Immature natural killer cell (primary cell): ENCODE data around the gene MARVELD1. TPM values are rescaled to one million over a fixed set of nuclear protein-coding genes. Genes with fewer than 3 reads are reported as not detected.

ENCODE experiments used
- DNase-seq, 3 donors: peaks; one replicate each; pipeline ENCODE4 v3.0.0; 2022; ENCODE audit warnings: mixed read lengths in 1 of 3
- H3K27ac Mint-ChIP-seq, 6 donors: one replicate each; pipeline ENCODE4 v1.8.0; 2020; ENCODE audit warnings: mixed read lengths in 6 of 6, mild to moderate bottlenecking in 5 of 6, inconsistent platforms in 4 of 6, moderate library complexity in 3 of 6
- H3K27me3 Mint-ChIP-seq, 3 donors: one replicate each; pipeline ENCODE4 v1.8.0; 2020 to 2021; ENCODE audit warnings: low read depth in 3 of 3, mild to moderate bottlenecking in 3 of 3, mixed read lengths in 3 of 3, moderate library complexity in 3 of 3, inconsistent platforms in 1 of 3
- H3K36me3 Mint-ChIP-seq, 3 donors: one replicate each; pipeline ENCODE4 v1.8.0; 2020; ENCODE audit warnings: mixed read lengths in 3 of 3, inconsistent platforms in 2 of 3, mild to moderate bottlenecking in 2 of 3
- H3K4me1 Mint-ChIP-seq, 2 donors: one replicate each; pipeline ENCODE4 v1.8.0; 2020; ENCODE audit warnings: inconsistent platforms in 2 of 2, mild to moderate bottlenecking in 2 of 2, mixed read lengths in 2 of 2, moderate library complexity in 1 of 2
- H3K4me3 Mint-ChIP-seq, 5 donors: one replicate each; pipeline ENCODE4 v1.8.0; 2020; ENCODE audit warnings: mild to moderate bottlenecking in 5 of 5, mixed read lengths in 5 of 5, inconsistent platforms in 3 of 5, moderate library complexity in 3 of 5
- H3K9me3 Mint-ChIP-seq, 6 donors: one replicate each; pipeline ENCODE4 v1.8.0; 2020; ENCODE audit warnings: mild to moderate bottlenecking in 6 of 6, mixed read lengths in 6 of 6, inconsistent platforms in 4 of 6, moderate library complexity in 3 of 6
- polyA plus RNA-seq, 3 donors: library from polyadenylated mRNA; unstranded; fragments of 300-500 nt; fragmentation: Illumina TruSeq; gene quantifications; one replicate each; pipeline ENCODE4 v1.2.3, GENCODE V29; 2021

The MARVELD1 gene
- polyA plus RNA-seq, 3 donors from 2014 or later: 0.19 to 1.0 TPM; not detected in 1

DNA sequence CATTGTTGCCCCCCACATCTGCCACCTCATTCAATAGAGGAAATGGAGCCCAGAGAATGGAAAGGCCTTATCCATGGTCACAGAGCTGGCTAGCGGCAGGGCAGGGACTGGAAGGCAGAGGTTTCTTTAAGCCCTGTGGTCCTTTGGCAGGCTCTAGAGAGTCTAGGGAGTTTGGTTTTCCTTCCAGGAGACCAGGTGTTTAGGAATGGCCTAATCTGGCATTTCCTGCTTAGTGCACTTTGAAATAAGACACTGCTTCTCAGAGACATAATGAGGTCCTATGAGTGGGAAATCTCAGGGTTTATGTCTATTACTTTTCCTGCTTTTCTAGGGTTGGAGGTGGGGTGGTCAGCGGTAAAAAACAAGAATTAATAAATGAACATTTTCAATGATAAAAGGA lies 6.1 kb downstream of the MARVELD1 start:
- H3K4me3 Mint-ChIP-seq: no peak overlapping the region
- H3K27me3 Mint-ChIP-seq: peaks cover 0 to 8% (median 5%) of the 10 kb centered on the region in 3 donors
- no peaks in the 10 kb centered on the region for H3K36me3 Mint-ChIP-seq
- no peaks in the 10 kb centered on the region for H3K9me3 Mint-ChIP-seq
- H3K4me1 Mint-ChIP-seq: peaks cover 0 to 4% of the 10 kb centered on the region in 2 donors
- peak overlapping the region in 1 of 6 donors; percentile 21 for H3K27ac Mint-ChIP-seq
- DNase-seq: no peak

DNA sequence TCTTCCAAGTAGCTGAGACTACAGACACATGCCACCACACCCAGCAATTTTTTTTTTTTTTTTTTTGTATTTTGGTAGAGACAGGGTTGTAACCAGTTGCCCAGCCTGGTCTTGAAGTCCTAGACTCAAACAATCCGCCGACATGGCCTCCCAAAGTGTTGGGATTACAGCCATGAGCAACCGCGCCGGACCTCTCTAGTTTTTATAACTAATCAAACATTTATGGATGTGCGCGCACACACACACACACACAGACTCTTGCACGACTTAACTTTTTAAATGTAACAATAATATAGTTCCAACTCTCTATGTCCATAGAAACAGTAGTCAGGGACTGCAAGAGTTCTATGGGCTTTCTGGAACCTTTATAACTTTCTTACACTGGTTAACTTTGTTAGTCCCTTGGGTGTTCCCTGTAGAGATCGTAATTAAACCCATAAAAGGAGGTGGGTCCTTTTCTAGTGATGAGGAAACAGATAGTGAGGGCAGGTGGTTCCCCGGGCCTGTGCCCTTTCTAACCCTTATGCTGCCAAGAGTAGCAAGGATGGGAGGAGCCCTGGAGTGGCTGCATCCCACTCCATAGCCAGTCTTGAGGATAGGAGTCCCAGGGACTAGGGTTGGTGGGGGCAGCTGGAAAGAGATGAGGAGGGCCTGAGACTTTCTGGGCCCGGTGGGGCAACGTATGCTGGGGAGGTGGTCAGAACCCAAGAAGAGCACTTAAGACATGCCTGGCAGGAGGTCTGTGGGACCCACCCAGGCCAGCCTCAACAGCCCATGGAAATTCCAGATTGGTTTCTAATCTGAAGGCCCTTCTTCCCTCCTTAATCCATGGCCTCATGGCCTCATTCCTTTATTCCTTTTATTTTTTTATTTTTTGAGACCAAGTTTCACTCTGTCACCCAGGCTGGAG lies 8.6 kb downstream of the MARVELD1 start:
- Mint-ChIP-seq H3K4me3 (no peak overlapping the region), H3K27ac (peak overlapping the region in 1 of 6 donors; percentile 14), H3K27me3 (peaks cover 0 to 10% (median 7%) of the 10 kb centered on the region in 3 donors), H3K36me3 (no peaks in the 10 kb centered on the region), H3K9me3 (no peaks in the 10 kb centered on the region), H3K4me1 (no peaks in the 10 kb centered on the region)
- no peak for DNase-seq

DNA sequence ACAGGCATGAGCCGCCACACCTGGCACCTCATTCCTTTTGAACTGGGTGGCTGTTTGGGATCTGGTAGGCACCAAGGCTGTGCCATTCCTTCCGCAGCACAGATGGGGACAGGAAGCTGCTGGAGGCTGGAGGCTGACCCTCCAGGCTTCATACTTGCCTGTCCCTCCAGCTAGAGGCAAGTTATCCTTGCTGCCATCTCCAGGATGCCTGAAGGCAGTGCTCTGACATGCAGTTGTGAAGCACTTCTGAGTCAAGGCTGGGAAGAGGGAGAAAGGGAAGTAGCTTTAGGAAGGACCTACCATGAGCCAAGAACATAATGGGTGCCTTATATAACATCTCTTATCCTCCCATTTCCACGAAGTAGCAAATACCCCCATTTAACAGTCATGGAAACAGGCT lies 9.5 kb downstream of the MARVELD1 start:
- Mint-ChIP-seq H3K36me3 (no peaks in the 10 kb centered on the region), H3K4me3 (no peak overlapping the region), H3K9me3 (no peaks in the 10 kb centered on the region), H3K4me1 (no peaks in the 10 kb centered on the region), H3K27me3 (peaks cover 0 to 8% (median 7%) of the 10 kb centered on the region in 3 donors), H3K27ac (no peak overlapping the region)
- no peak for DNase-seq

DNA sequence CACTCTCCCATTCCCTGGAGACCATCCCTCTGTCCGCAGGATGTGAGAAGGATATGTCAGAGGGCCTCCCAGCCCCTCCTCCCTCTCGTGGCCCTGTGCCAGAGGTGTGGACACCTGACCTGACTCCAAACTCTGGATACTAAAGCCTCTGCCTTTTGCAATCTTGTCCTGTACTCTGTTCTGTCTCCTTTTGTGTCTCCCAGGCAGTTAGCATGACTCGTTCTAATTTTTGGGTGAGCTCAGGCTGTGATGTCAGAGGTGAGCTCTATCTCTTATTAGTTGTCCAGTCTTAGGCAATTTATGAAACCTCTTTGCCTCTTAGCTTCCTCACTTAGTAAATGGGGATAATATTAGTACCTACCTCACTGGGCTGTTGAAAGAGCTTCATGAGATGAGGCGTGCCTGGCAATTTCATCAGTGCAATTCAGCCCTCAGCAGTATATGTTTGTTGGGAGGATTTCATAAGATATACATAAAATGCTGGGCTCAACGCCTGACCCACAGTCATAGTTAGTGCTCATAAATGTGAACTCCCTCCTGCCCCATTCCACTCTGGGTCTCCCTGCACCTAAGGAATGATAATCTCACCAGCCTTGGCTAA lies 10.9 kb downstream of the MARVELD1 start:
- H3K27ac Mint-ChIP-seq: no peak overlapping the region
- H3K36me3 Mint-ChIP-seq: no peaks in the 10 kb centered on the region
- no peak overlapping the region for H3K4me3 Mint-ChIP-seq
- H3K9me3 Mint-ChIP-seq: no peaks in the 10 kb centered on the region
- no peaks in the 10 kb centered on the region for H3K4me1 Mint-ChIP-seq
- peaks cover 0 to 10% (median 7%) of the 10 kb centered on the region in 3 donors for H3K27me3 Mint-ChIP-seq
- DNase-seq: no peak

DNA sequence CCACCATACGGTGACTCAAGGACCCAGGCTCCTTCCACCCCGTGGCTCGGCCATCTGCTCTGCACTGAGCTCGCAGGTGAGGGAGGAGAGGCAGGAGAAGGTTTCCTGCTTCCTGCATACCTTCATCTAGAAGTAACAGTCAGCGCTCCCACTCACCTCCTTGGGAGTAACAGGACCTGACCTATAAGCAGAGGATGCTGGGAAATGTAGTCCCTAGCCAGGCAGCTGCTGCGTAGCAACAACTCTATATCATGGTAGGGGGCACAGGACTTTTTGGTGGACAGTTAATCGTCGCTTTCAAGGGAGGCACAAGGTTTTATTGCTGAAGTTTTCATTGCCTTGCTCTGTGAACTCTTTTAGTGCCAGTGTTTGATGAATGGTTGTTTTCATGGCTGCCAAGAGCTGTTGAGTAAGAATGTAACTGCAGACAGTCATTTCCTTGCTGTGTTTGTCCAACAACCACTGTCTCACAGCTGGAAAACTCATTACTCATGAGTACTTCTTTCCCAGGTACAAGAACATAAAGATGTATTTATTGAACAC lies 13.2 kb downstream of the MARVELD1 start:
- no peaks in the 10 kb centered on the region for H3K4me1 Mint-ChIP-seq
- peaks cover 0 to 10% (median 5%) of the 10 kb centered on the region in 3 donors for H3K27me3 Mint-ChIP-seq
- H3K9me3 Mint-ChIP-seq: no peaks in the 10 kb centered on the region
- no peak overlapping the region for H3K27ac Mint-ChIP-seq
- no peak for DNase-seq
- H3K36me3 Mint-ChIP-seq: no peaks in the 10 kb centered on the region
- no peak overlapping the region for H3K4me3 Mint-ChIP-seq

DNA sequence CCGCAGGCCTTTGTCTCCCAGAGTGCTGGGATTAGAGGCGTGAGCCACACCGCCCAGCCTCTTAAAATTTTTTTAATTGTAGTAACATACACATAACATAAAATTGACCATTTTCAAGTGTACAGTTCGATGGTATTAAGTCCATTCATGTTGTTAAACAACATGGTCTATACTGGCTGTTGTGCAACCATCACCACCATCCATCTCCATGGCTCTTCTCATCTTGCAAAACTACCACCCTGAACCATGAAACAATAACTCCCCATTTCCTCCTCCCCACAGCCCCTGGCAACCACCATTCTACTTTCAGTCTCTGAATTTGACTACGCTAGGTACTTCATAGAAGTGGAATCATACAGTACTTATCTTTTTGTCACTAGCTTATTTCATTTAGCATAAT lies 15.5 kb downstream of the MARVELD1 start:
- no peak overlapping the region for H3K27ac Mint-ChIP-seq
- no peak for DNase-seq
- peaks cover 1 to 11% (median 1%) of the 10 kb centered on the region in 3 donors for H3K27me3 Mint-ChIP-seq
- H3K4me3 Mint-ChIP-seq: no peak overlapping the region
- no peaks in the 10 kb centered on the region for H3K36me3 Mint-ChIP-seq
- H3K4me1 Mint-ChIP-seq: no peaks in the 10 kb centered on the region
- H3K9me3 Mint-ChIP-seq: no peaks in the 10 kb centered on the region

DNA sequence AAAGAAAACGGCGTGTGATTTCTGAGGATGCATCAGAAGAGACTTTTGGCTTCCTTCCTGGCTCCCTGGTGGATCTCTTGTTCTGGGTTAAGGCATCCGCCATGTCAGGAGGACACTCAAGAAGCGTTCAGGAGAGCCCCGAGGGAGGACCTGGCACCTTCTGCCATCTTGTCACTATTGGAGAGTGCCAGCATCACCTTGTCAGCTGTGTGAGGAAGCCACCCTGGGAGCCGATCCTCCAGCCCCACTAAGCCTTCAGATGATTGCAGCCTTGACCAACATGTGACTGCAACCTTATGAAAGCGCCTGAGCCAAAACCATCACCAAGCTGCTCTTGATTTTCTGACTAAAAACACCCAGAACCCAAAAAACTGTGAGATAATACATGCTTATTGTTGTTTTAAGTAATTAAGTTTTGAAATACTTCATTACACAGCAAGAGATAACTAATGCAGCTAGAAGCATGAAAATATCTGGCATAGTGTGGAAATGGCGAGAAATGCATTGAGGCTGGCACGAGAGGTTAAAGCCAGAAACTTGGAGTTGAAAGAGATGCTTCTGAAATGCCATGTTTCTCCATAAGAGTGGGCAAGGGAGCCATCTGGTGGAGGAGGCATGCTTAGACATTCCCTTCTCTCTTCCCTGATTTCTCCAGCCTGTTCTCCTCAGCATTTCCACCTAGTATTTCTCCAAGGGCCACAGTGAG lies 18.0 kb downstream of the MARVELD1 start:
- no peak overlapping the region for H3K27ac Mint-ChIP-seq
- peaks cover 1 to 10% (median 4%) of the 10 kb centered on the region in 3 donors for H3K27me3 Mint-ChIP-seq
- peak; percentile 46 to 58 (median 50) for DNase-seq
- H3K4me1 Mint-ChIP-seq: peaks cover 5 to 11% of the 10 kb centered on the region in 2 donors
- H3K9me3 Mint-ChIP-seq: no peaks in the 10 kb centered on the region
- H3K36me3 Mint-ChIP-seq: no peaks in the 10 kb centered on the region
- H3K4me3 Mint-ChIP-seq: no peak overlapping the region

DNA sequence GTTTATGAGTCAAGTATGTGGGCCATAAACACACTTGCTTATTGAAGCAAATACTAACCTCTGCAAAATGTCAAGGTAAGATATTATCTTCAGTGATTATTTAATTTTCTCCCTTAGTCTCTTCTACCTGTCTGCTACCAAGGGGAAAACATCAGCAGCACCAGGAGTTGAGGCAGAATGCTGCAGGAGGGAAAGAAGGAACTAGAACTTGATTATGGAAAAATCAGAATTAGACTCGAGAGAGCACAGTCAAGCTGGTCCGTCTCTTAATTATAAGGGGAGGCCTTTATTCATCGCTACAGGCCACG lies 18.5 kb downstream of the MARVELD1 start:
- DNase-seq: no peak
- Mint-ChIP-seq H3K27me3 (peaks cover 6 to 13% (median 9%) of the 10 kb centered on the region in 3 donors), H3K27ac (no peak overlapping the region), H3K9me3 (no peaks in the 10 kb centered on the region), H3K4me3 (no peak overlapping the region), H3K4me1 (peaks cover 10 to 16% of the 10 kb centered on the region in 2 donors), H3K36me3 (no peaks in the 10 kb centered on the region)

DNA sequence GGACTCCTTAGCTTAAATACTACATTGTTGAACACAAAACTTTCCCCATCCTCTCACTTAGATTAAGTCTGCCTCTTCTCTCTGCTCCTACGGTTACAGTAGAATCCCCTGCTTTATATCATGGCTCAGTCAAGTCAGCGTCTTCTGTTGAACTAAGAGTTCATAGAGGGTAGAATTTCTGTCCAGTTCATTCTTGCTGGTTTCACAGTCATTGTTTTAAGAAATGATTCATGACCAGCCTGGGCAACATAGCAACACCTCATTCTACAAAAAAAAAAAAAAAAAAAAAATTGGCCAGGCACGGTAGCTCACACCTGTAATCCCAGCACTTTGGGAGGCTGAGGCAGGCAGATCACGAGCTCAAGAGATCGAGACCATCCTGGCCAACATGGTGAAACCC lies 19.7 kb downstream of the MARVELD1 start:
- no peak overlapping the region for H3K27ac Mint-ChIP-seq
- DNase-seq: no peak
- no peaks in the 10 kb centered on the region for H3K9me3 Mint-ChIP-seq
- H3K4me1 Mint-ChIP-seq: peaks cover 19 to 29% of the 10 kb centered on the region in 2 donors
- H3K36me3 Mint-ChIP-seq: no peaks in the 10 kb centered on the region
- H3K27me3 Mint-ChIP-seq: peaks cover 7 to 15% (median 13%) of the 10 kb centered on the region in 3 donors
- no peak overlapping the region for H3K4me3 Mint-ChIP-seq

DNA sequence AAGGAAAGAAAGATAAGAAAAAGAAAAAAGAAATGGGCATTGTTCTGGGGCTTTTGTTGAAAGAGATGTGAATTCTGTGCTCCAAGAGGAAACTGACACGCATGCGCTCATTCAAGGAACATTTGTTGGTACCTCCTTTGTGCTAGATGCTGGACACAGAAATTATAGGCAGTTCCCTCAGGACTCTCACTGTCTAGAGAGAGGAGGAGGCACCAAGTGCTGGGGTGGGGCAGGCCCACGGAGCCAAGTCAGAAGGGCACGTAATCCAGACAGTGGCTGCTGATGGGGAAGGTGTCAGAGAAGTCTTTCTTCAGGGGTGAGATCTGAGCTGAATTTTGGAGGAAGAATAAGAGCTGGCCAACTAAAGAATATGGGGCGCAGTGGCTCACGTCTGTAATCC lies 20.5 kb downstream of the MARVELD1 start:
- Mint-ChIP-seq H3K36me3 (no peaks in the 10 kb centered on the region), H3K4me3 (no peak overlapping the region), H3K27ac (peak overlapping the region in 1 of 6 donors; percentile 19), H3K27me3 (peaks cover 7 to 15% (median 13%) of the 10 kb centered on the region in 3 donors), H3K4me1 (peaks cover 25 to 34% of the 10 kb centered on the region in 2 donors), H3K9me3 (no peaks in the 10 kb centered on the region)
- no peak for DNase-seq

DNA sequence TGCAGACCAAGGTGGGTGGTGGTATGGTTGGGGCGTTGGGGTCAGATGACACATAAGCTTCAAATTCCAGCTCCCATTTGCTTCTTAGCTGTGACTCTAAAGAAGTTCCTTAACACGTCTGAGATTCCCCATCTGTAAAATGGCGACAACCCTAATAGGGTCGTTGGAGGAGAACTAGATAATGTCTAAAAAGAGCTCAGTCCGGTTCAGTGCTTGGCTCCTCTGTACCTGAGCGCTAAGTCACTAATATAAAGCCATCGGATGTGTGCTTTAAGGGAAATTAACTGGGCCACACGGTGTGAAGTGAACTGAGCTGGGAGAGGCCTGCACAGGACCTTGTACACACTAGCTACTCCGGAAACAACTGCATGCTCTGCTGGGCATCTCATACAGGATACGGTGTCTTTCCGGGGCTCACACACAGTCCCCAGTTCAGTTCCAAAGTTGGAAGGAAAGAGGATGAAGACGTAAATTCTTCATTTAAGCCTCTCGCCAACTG lies 22.9 kb downstream of the MARVELD1 start:
- peaks cover 39 to 57% of the 10 kb centered on the region in 2 donors for H3K4me1 Mint-ChIP-seq
- H3K9me3 Mint-ChIP-seq: no peaks in the 10 kb centered on the region
- peaks cover 7 to 13% (median 11%) of the 10 kb centered on the region in 3 donors for H3K27me3 Mint-ChIP-seq
- no peak for DNase-seq
- H3K27ac Mint-ChIP-seq: peak overlapping the region; percentile 93 to 99 (median 98)
- H3K36me3 Mint-ChIP-seq: peaks cover 0 to 14% (median 0%) of the 10 kb centered on the region in 3 donors
- peak overlapping the region; percentile 94 to 98 (median 97) for H3K4me3 Mint-ChIP-seq

DNA sequence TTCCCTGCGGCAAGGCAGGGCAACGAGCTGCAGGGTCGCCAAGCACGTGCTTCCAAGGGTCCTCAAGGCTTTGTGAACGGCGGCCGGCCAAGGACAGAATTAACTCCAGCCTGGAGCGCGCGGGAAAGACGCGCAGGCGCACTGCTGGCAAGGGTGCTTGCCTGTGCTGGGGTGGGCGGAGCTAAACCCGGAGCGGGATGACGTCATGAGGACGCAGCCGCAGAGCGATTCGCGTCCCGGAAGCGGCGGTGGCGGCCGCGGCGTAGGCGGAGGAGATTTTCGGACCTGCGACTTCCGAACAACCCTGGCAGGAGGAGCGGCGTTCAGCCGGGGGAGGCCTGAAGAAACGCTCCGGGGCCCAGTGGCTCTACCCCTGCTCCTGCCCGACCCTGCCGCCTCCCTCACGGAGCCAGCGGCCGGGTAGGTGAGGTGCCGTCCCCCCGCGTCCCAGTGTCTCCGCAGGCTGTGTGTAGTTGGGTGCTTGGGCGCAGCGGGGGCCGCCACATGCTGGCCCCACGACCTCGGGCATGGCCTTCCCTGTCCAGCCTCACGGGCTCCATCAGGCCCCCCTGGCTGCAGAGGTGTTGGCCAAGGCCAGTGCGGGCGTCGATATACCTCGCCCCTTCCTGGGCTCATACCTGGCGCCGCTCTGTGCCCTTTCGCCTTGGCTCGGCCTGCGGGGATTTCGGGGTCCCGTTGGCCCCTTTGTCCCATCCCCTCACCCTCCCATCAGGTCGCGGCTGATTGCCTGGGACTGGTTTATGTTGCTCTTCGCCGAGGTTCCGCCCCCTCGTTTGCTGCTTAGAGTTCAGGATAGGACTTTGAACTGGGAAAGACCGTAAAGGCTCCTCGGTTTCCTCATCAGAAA lies 23.6 kb downstream of the MARVELD1 start, which contains the start of gene ZFYVE27:
ZFYVE27 (plus strand) TSS at position 227 of the 868 bp plus-strand sequence. CDS start 1,350 bp downstream, outside the sequence.
- Mint-ChIP-seq H3K4me3 (peak within 1 kb of the TSS; percentile 94 to 98 (median 97)), H3K36me3 (peaks cover 0 to 15% (median 0%) of the 10 kb centered on the region in 3 donors), H3K27me3 (peaks cover 7 to 13% (median 11%) of the 10 kb centered on the region in 3 donors), H3K27ac (peak within 1 kb of the TSS; percentile 93 to 99 (median 98)), H3K9me3 (no peaks in the 10 kb centered on the region), H3K4me1 (peaks cover 40 to 64% of the 10 kb centered on the region in 2 donors)
- DNase-seq: peak; percentile 97
